K562 (cell line): ENCODE data around the gene BIRC5. TPM values are rescaled to one million over a fixed set of nuclear protein-coding genes. Genes with fewer than 3 reads are reported as not detected.

ENCODE experiments used
- ARID3B ChIP-seq: fragments of 250-450 bp; sonication (Bioruptor Pico); IDR thresholded peaks from 2 replicates; pipeline ENCODE4 v1.4.0; 2020; ENCODE audit warnings: borderline replicate concordance
- CCAR2 ChIP-seq: fragments of 200-400 bp; formaldehyde crosslinking; IDR thresholded peaks from 2 replicates; pipeline ENCODE4 v1.6.1; 2017; ENCODE audit warnings: mild to moderate bottlenecking, low read depth, low read length
- EP300 ChIP-seq: IDR thresholded peaks from 2 replicates; pipeline ENCODE4 v1.6.1; 2012; ENCODE audit warnings: low read length, improper control_type of control experiment
- FOXA1 ChIP-seq: fragments of 450-650 bp; IDR thresholded peaks from 2 replicates; pipeline ENCODE4 v1.6.1; 2016; ENCODE audit warnings: mild to moderate bottlenecking, borderline replicate concordance
- GATAD2B ChIP-seq: fragments of 450-650 bp; IDR thresholded peaks from 2 replicates; pipeline ENCODE4 v1.6.1; 2017; ENCODE audit warnings: mild to moderate bottlenecking, borderline replicate concordance
- IRF2 ChIP-seq: sonication (generic); formaldehyde crosslinking; IDR thresholded peaks from 2 replicates; pipeline ENCODE4 v1.8.1; 2022; ENCODE audit warnings: mild to moderate bottlenecking, missing genetic modification reagents
- MLX ChIP-seq, 2 experiments: fragments of 450-650 bp in 1 of 2; sonication (generic) in 1 of 2; formaldehyde crosslinking; conservative IDR thresholded peaks; 2 replicates each; pipeline versions ENCODE4 v1.4.0 to v1.8.1; 2020 to 2022; ENCODE audit warnings: mild to moderate bottlenecking in 1 of 2, missing genetic modification reagents in 1 of 2
- MTA1 ChIP-seq: fragments of 450-650 bp; IDR thresholded peaks from 2 replicates; pipeline ENCODE4 v1.6.1; 2017; ENCODE audit warnings: borderline replicate concordance
- MXD1 ChIP-seq: fragments of 250-450 bp; sonication (Bioruptor Pico); IDR thresholded peaks from 2 replicates; pipeline ENCODE4 v1.8.0; 2021; ENCODE audit warnings: borderline replicate concordance, mild to moderate bottlenecking, moderate library complexity; ENCODE audit not compliant: poor library complexity, severe bottlenecking
- MYBL2 ChIP-seq, 2 experiments: fragments of 450-650 bp in 1 of 2; sonication (generic) in 1 of 2; formaldehyde crosslinking in 1 of 2; IDR thresholded peaks; 2 replicates each; pipeline versions ENCODE4 v1.6.1 to v1.8.1; 2017 to 2022; ENCODE audit warnings: borderline replicate concordance in 1 of 2, inconsistent platforms in 1 of 2, low read depth in 1 of 2, mild to moderate bottlenecking in 1 of 2, missing genetic modification reagents in 1 of 2, moderate library complexity in 1 of 2
- NEUROD1 ChIP-seq: fragments of 150-350 bp; IDR thresholded peaks from 2 replicates; pipeline ENCODE4 v1.6.1; 2014; ENCODE audit warnings: borderline replicate concordance, low read length, low read depth; ENCODE audit not compliant: partially characterized antibody
- NUFIP1 ChIP-seq: fragments of 450-650 bp; IDR thresholded peaks from 2 replicates; pipeline ENCODE4 v1.6.1; 2018; ENCODE audit not compliant: partially characterized antibody
- PCBP1 ChIP-seq: fragments of 200-400 bp; formaldehyde crosslinking; IDR thresholded peaks from 2 replicates; pipeline ENCODE4 v1.6.1; 2018; ENCODE audit warnings: mild to moderate bottlenecking, low read depth, low read length; ENCODE audit not compliant: poor library complexity, severe bottlenecking
- RB1 ChIP-seq: fragments of 450-650 bp; IDR thresholded peaks from 2 replicates; pipeline ENCODE4 v1.6.1; 2017; ENCODE audit warnings: low read depth, mild to moderate bottlenecking
- RBM15 ChIP-seq: fragments of 200-400 bp; formaldehyde crosslinking; IDR thresholded peaks from 2 replicates; pipeline ENCODE4 v1.6.1; 2018; ENCODE audit warnings: mild to moderate bottlenecking, low read length, moderate library complexity; ENCODE audit not compliant: insufficient read depth
- RFX5 ChIP-seq: IDR thresholded peaks from 2 replicates; pipeline ENCODE4 v1.6.1; 2011; ENCODE audit warnings: low read depth, mild to moderate bottlenecking, improper control_type of control experiment, low read length
- RUNX1 ChIP-seq: sonication (generic); IDR thresholded peaks from 2 replicates; pipeline ENCODE4 v1.6.1; 2016; ENCODE audit warnings: antibody characterized with exemption, low read depth
- SAFB2 ChIP-seq: fragments of 200-400 bp; formaldehyde crosslinking; IDR thresholded peaks from 2 replicates; pipeline ENCODE4 v1.6.1; 2018; ENCODE audit warnings: borderline replicate concordance, low read length, low read depth, moderate library complexity; ENCODE audit not compliant: severe bottlenecking
- SMAD4 ChIP-seq: fragments of 250-450 bp; sonication (Bioruptor Pico); conservative IDR thresholded peaks from 2 replicates; pipeline ENCODE4 v1.8.0; 2021; ENCODE audit warnings: inconsistent platforms, mild to moderate bottlenecking, moderate library complexity
- SPI1 ChIP-seq: IDR thresholded peaks from 2 replicates; pipeline ENCODE4 v1.6.1; 2011; ENCODE audit warnings: low read depth, low read length, control low read depth, borderline replicate concordance
- ZBTB43 ChIP-seq: sonication (generic); formaldehyde crosslinking; IDR thresholded peaks from 2 replicates; pipeline ENCODE4 v1.8.0; 2023; ENCODE audit warnings: mild to moderate bottlenecking, missing genetic modification reagents
- ZNF316 ChIP-seq: fragments of 450-650 bp; IDR thresholded peaks from 2 replicates; pipeline ENCODE4 v1.6.1; 2016
- ZNF41 ChIP-seq: fragments of 250-450 bp; sonication (Bioruptor Pico); conservative IDR thresholded peaks from 2 replicates; pipeline ENCODE4 v1.4.0; 2020; ENCODE audit warnings: mild to moderate bottlenecking
- ZNF584 ChIP-seq: fragments of 200-800 bp; sonication (Bioruptor generic); IDR thresholded peaks from 2 replicates; pipeline ENCODE4 v1.6.1; 2016; ENCODE audit warnings: low read depth, mild to moderate bottlenecking, missing genetic modification characterization, missing compliant biosample characterization
- ZNF764 ChIP-seq: fragments of 250-450 bp; sonication (Bioruptor Pico); IDR thresholded peaks from 2 replicates; pipeline ENCODE4 v1.4.0; 2020; ENCODE audit warnings: low read depth, mild to moderate bottlenecking, moderate library complexity
- polyA plus RNA-seq, 8 experiments: library from polyadenylated mRNA; depleted of rRNA in 4 of 8; stranded (reverse) in 5 of 8; unstranded in 3 of 8; fragments of >200 nt; fragmentation: Nextera tagmentation in 2 of 8; fragmentation: Illumina TruSeq in 1 of 8; extraction: Ambion mirVana in 2 of 8; extraction: Trizol in 1 of 8; gene quantifications; 2 replicates each; pipeline versions ENCODE4 v1.2.1 to v1.2.3, GENCODE V29; 2011 to 2014; ENCODE audit warnings: inconsistent platforms in 1 of 8, missing spikeins in 1 of 8
- total RNA-seq, 7 experiments: library from RNA; depleted of rRNA in 6 of 7; stranded (reverse); fragments of >200 nt in 6 of 7; fragmentation: Illumina TruSeq in 2 of 7; extraction: Trizol in 2 of 7; gene quantifications; 2 replicates each; pipeline versions ENCODE4 v1.2.1 to v1.2.3, GENCODE V29; 2011 to 2021; ENCODE audit warnings: low replicate concordance in 1 of 7

Gene BIRC5
- total and polyA plus RNA-seq, 9 of the 15 experiments (the other 6 are each of a cell fraction or from before 2014, with no cell fraction given), result 64.4 to 140 (median 101) TPM

GRCh38 chr17:78168242-78168902 is 45.7 kb upstream of the BIRC5 start, which contains the start of gene SYNGR2 (continued):
- TF ChIP-seq MYBL2 (IDR thresholded peaks at IDR 0.05; ENCODE audit: low read depth) (no peak), MYBL2 (CRISPR knock-in tag; IDR thresholded peaks at IDR 0.05; ENCODE audit: borderline replicate concordance) (no peak), NEUROD1 (peak; percentile 54), SAFB2 (no peak), RUNX1 (no peak), ZNF584 (CRISPR knock-in tag) (no peak), SMAD4 (CRISPR knock-in tag) (peak; percentile 87), RB1 (peak; percentile 95), ARID3B (CRISPR knock-in tag) (no peak), CCAR2 (no peak), SPI1 (peak; percentile 32; the same call in 1 of the 2 replicates), MTA1 (no peak), MLX (CRISPR knock-in tag; conservative IDR thresholded peaks at IDR 0.05) (no peak), EP300 (no peak), ZBTB43 (0 out of 2 replicates have a peak, but pooled peaks have one; percentile 25), ZNF316 (no peak), RBM15 (no peak), MXD1 (CRISPR knock-in tag) (no peak), IRF2 (CRISPR knock-in tag) (no peak), PCBP1 (peak; percentile 35), ZNF41 (CRISPR knock-in tag) (no peak), GATAD2B (peak; percentile 86), RFX5 (no peak), ZNF764 (no peak), NUFIP1 (no peak), FOXA1 (no peak)
